ENCODE data around the gene FAM110D.

DNA sequence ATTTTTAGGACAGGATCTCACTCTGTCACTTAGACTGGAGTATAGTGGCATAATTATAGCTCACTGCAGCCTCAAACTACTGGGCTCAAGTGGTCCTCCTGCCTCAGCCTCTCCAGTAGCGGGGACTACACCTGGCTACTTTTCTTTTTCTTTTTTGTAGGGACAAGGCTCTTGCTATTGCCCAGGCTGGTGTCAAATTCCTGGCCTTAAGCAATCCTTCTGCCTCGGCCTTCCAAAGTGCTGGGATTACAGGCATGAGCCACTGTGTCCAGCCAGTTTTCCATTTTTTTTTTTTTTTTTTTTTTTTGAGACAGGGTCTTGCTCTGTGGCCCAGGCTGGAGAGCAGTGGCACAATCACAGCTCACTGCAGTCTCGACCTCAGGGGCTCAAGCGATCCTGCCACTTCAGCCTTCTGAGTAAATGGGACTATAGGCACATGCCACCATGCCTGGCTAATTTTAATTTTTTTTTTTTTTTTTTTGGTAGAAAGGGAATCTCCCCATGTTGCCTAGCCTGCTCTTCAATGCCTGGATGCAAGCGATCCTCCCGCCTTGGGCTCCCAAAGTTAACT is 54.5 kb downstream of the FAM110D start:
- TF ChIP-seq, protein P1, sequence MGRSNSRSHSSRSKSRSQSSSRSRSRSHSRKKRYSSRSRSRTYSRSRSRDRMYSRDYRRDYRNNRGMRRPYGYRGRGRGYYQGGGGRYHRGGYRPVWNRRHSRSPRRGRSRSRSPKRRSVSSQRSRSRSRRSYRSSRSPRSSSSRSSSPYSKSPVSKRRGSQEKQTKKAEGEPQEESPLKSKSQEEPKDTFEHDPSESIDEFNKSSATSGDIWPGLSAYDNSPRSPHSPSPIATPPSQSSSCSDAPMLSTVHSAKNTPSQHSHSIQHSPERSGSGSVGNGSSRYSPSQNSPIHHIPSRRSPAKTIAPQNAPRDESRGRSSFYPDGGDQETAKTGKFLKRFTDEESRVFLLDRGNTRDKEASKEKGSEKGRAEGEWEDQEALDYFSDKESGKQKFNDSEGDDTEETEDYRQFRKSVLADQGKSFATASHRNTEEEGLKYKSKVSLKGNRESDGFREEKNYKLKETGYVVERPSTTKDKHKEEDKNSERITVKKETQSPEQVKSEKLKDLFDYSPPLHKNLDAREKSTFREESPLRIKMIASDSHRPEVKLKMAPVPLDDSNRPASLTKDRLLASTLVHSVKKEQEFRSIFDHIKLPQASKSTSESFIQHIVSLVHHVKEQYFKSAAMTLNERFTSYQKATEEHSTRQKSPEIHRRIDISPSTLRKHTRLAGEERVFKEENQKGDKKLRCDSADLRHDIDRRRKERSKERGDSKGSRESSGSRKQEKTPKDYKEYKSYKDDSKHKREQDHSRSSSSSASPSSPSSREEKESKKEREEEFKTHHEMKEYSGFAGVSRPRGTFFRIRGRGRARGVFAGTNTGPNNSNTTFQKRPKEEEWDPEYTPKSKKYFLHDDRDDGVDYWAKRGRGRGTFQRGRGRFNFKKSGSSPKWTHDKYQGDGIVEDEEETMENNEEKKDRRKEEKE (IDR thresholded peaks at IDR 0.05): no peak
- no peak for TF ChIP-seq TAF1 (IDR thresholded peaks at IDR 0.05; ENCODE audit: borderline replicate concordance, low read depth, low read length)
- TF ChIP-seq MYC (IDR thresholded peaks at IDR 0.05; ENCODE audit: insufficient read depth, insufficient read length, insufficient replicate concordance, low read length, severe bottlenecking): no peak
- TF ChIP-seq, protein P2, sequence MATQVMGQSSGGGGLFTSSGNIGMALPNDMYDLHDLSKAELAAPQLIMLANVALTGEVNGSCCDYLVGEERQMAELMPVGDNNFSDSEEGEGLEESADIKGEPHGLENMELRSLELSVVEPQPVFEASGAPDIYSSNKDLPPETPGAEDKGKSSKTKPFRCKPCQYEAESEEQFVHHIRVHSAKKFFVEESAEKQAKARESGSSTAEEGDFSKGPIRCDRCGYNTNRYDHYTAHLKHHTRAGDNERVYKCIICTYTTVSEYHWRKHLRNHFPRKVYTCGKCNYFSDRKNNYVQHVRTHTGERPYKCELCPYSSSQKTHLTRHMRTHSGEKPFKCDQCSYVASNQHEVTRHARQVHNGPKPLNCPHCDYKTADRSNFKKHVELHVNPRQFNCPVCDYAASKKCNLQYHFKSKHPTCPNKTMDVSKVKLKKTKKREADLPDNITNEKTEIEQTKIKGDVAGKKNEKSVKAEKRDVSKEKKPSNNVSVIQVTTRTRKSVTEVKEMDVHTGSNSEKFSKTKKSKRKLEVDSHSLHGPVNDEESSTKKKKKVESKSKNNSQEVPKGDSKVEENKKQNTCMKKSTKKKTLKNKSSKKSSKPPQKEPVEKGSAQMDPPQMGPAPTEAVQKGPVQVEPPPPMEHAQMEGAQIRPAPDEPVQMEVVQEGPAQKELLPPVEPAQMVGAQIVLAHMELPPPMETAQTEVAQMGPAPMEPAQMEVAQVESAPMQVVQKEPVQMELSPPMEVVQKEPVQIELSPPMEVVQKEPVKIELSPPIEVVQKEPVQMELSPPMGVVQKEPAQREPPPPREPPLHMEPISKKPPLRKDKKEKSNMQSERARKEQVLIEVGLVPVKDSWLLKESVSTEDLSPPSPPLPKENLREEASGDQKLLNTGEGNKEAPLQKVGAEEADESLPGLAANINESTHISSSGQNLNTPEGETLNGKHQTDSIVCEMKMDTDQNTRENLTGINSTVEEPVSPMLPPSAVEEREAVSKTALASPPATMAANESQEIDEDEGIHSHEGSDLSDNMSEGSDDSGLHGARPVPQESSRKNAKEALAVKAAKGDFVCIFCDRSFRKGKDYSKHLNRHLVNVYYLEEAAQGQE (IDR thresholded peaks at IDR 0.05; ENCODE audit: low read depth, low read length): no peak
- TF ChIP-seq RAD21 (IDR thresholded peaks at IDR 0.05; ENCODE audit: insufficient read depth, low read depth, low read length): no peak
- TF ChIP-seq, protein P3, sequence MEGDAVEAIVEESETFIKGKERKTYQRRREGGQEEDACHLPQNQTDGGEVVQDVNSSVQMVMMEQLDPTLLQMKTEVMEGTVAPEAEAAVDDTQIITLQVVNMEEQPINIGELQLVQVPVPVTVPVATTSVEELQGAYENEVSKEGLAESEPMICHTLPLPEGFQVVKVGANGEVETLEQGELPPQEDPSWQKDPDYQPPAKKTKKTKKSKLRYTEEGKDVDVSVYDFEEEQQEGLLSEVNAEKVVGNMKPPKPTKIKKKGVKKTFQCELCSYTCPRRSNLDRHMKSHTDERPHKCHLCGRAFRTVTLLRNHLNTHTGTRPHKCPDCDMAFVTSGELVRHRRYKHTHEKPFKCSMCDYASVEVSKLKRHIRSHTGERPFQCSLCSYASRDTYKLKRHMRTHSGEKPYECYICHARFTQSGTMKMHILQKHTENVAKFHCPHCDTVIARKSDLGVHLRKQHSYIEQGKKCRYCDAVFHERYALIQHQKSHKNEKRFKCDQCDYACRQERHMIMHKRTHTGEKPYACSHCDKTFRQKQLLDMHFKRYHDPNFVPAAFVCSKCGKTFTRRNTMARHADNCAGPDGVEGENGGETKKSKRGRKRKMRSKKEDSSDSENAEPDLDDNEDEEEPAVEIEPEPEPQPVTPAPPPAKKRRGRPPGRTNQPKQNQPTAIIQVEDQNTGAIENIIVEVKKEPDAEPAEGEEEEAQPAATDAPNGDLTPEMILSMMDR (IDR thresholded peaks at IDR 0.05 in 2 of 3, conservative IDR thresholded peaks at IDR 0.05 in 1 of 3; ENCODE audit: control insufficient read depth in 2 of 3, extremely low read depth in 1 of 3, insufficient read depth in 1 of 3, low read depth in 3 of 3, low read length in 3 of 3): no peak
- TF ChIP-seq, protein P4, sequence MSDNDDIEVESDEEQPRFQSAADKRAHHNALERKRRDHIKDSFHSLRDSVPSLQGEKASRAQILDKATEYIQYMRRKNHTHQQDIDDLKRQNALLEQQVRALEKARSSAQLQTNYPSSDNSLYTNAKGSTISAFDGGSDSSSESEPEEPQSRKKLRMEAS (IDR thresholded peaks at IDR 0.05; ENCODE audit: low read depth, low read length): no peak
- TF ChIP-seq EZH2 (IDR thresholded peaks at IDR 0.05; ENCODE audit: borderline replicate concordance, control insufficient read depth, low read depth, low read length): no peak
- no peak for TF ChIP-seq POLR2AphosphoS5 (IDR thresholded peaks at IDR 0.05; ENCODE audit: low read length)
- TF ChIP-seq ASH2L (IDR thresholded peaks at IDR 0.05; ENCODE audit: borderline replicate concordance, low read depth): no peak
- TF ChIP-seq ZNF274 (IDR thresholded peaks at IDR 0.05; ENCODE audit: insufficient read depth, insufficient read length): no peak
- TF ChIP-seq CREM (IDR thresholded peaks at IDR 0.05; ENCODE audit: low read depth): no peak
- no peak for TF ChIP-seq SREBF2 (IDR thresholded peaks at IDR 0.05; ENCODE audit: low read length)
- no peak for TF ChIP-seq SUZ12 (IDR thresholded peaks at IDR 0.05; ENCODE audit: unreplicated experiment)
